Kidney (tissue), 14 donors: ENCODE results near the gene CFAP221. TPM values are rescaled to one million over a fixed set of nuclear protein-coding genes. Genes with fewer than 3 reads are reported as not detected.

Experiments
- DNase-seq, 5 donors: peaks; one replicate each; pipeline ENCODE4 v3.0.0-alpha.2; 2013 to 2020
- FAIRE-seq: peaks from 2 replicates; lab custom pipeline; 2012; peaks lifted over from hg19 to GRCh38; lab: Jason Lieb, UNC
- H3K27ac ChIP-seq, 2 donors: one replicate each; pipeline ENCODE4 v1.7.0; 2013; ENCODE audit warnings: low read depth in 2 of 2, low read length in 2 of 2, inconsistent platforms in 1 of 2
- H3K27me3 ChIP-seq: one replicate; pipeline ENCODE4 v1.7.1; 2013; ENCODE audit warnings: low read length, inconsistent platforms; ENCODE audit not compliant: control insufficient read depth, insufficient read depth
- H3K36me3 ChIP-seq, 3 donors: one replicate each; pipeline versions ENCODE4 v1.7.0 to v1.7.1; 2013; ENCODE audit warnings: low read length in 3 of 3, control low read depth in 1 of 3, inconsistent platforms in 1 of 3; ENCODE audit not compliant: insufficient read depth in 3 of 3, control insufficient read depth in 2 of 3
- H3K4me1 ChIP-seq, 3 donors: one replicate each; pipeline versions ENCODE4 v1.7.0 to v1.7.1; 2013; ENCODE audit warnings: low read length in 3 of 3, inconsistent platforms in 1 of 3, low read depth in 1 of 3; ENCODE audit not compliant: control insufficient read depth in 2 of 3, insufficient read depth in 2 of 3
- H3K4me3 ChIP-seq, 3 donors: one replicate each; pipeline versions ENCODE4 v1.7.0 to v1.8.1; 2013; ENCODE audit warnings: low read length in 3 of 3, control low read depth in 1 of 3, inconsistent platforms in 1 of 3
- H3K9ac ChIP-seq, 3 donors: one replicate each; pipeline versions ENCODE4 v1.7.0 to v1.7.1; 2013; ENCODE audit warnings: low read length in 3 of 3, control low read depth in 1 of 3, inconsistent platforms in 1 of 3
- H3K9me3 ChIP-seq, 3 donors: one replicate each; pipeline versions ENCODE4 v1.7.0 to v1.7.1; 2013; ENCODE audit warnings: low read length in 3 of 3, control low read depth in 1 of 3, inconsistent platforms in 1 of 3; ENCODE audit not compliant: control insufficient read depth in 2 of 3, insufficient read depth in 1 of 3
- intact Hi-C: fragments of 100-400 bp; cut with DNase I; formaldehyde crosslinking; loops from one replicate; pipeline ENCODE4 v1.11.1; 2022
- polyA plus RNA-seq: library from polyadenylated mRNA; stranded (reverse); fragments of 350-450 nt; fragmentation: Illumina TruSeq; extraction: RNeasy Lipid Tissue Mini Kit (QIAGEN cat#74804); gene quantifications from one replicate; pipeline ENCODE4 v1.2.3, GENCODE V29; 2014; ENCODE audit warnings: low read depth, low replicate concordance; ENCODE audit not compliant: insufficient read depth
- total RNA-seq: library from RNA; stranded (reverse); fragmentation: NEBNext Ultra II Directional; extraction: Animal tissue kit (Norgen Biotek cat#: 25700); gene quantifications from one replicate; pipeline ENCODE4 v1.2.1, GENCODE V29; 2021
- TF ChIP-seq, protein P1 (sequence below): IDR thresholded peaks from 3 replicates; pipeline ENCODE4 v1.5.1; 2012; ENCODE audit warnings: mild to moderate bottlenecking, moderate library complexity, borderline replicate concordance; ENCODE audit not compliant: insufficient read depth; ENCODE audit errors: extremely low read depth
- donor health status: control.
- donor health status: control.
- donor health status: control.
- donor health status: control.
- donor health status: control.
- donor health status: DM: yes; HTN: yes; CAD: no.
- donor health status: Normal renal cell carcinoma (clear cell type).

The CFAP221 gene
- total and polyA plus RNA-seq, 2 donors from 2014 or later: 15.9 to 58.7 TPM

DNA sequence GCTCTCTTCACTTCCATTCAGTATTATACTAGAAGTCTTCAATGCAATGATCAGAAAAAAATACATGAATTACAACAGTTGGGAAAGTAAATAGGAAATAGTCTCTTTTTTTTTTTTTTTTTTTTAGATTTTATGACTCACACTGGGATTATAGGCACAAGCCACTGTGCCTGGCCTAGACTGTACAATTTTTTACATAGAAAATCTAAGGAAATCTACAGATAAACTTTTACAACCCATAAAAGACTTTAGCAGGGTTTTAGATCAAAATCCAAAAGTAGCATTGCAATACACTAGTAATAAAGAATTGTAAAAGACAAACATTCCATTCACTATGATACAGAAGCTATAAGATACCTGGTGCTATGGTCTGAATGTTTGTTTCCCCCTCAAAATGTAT, 39.0 kb downstream of the CFAP221 start:
- no peak for FAIRE-seq

GRCh38 chr2:119584469-119584868, 40.2 kb downstream of the CFAP221 start:
- Histone ChIP-seq H3K27ac (no peak overlapping the region), H3K4me3 (no peak overlapping the region), H3K9ac (no peak overlapping the region), H3K4me1 (peaks cover 0 to 2% (median 0%) of the 10 kb centered on the region in 3 donors), H3K27me3 (no peaks in the 10 kb centered on the region), H3K9me3 (no peaks in the 10 kb centered on the region), H3K36me3 (no peaks in the 10 kb centered on the region)
- DNase-seq (no peak), FAIRE-seq (no peak)
- intact Hi-C loops: no loop called here
- TF ChIP-seq, protein P1, sequence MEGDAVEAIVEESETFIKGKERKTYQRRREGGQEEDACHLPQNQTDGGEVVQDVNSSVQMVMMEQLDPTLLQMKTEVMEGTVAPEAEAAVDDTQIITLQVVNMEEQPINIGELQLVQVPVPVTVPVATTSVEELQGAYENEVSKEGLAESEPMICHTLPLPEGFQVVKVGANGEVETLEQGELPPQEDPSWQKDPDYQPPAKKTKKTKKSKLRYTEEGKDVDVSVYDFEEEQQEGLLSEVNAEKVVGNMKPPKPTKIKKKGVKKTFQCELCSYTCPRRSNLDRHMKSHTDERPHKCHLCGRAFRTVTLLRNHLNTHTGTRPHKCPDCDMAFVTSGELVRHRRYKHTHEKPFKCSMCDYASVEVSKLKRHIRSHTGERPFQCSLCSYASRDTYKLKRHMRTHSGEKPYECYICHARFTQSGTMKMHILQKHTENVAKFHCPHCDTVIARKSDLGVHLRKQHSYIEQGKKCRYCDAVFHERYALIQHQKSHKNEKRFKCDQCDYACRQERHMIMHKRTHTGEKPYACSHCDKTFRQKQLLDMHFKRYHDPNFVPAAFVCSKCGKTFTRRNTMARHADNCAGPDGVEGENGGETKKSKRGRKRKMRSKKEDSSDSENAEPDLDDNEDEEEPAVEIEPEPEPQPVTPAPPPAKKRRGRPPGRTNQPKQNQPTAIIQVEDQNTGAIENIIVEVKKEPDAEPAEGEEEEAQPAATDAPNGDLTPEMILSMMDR: no peak

More for the DNA sequence above, 39.0 kb downstream of the CFAP221 start:
- DNase-seq: no peak
- no peak overlapping the region for H3K9ac ChIP-seq
- H3K4me1 ChIP-seq: peaks cover 0 to 2% (median 0%) of the 10 kb centered on the region in 3 donors
- no peak overlapping the region for H3K27ac ChIP-seq
- H3K9me3 ChIP-seq: no peaks in the 10 kb centered on the region
- TF ChIP-seq, protein P1: no peak
- intact Hi-C loops: no loop called here
- H3K27me3 ChIP-seq: no peaks in the 10 kb centered on the region
- no peak overlapping the region for H3K4me3 ChIP-seq
- no peaks in the 10 kb centered on the region for H3K36me3 ChIP-seq

GRCh38 chr2:119586085-119586484, 41.8 kb downstream of the CFAP221 start:
- no peak overlapping the region for H3K9ac ChIP-seq
- peaks cover 0 to 2% (median 0%) of the 10 kb centered on the region in 3 donors for H3K4me1 ChIP-seq
- no peaks in the 10 kb centered on the region for H3K27me3 ChIP-seq
- no peak overlapping the region for H3K27ac ChIP-seq
- H3K4me3 ChIP-seq: no peak overlapping the region
- intact Hi-C loops: no loop called here
- FAIRE-seq: no peak
- no peak for DNase-seq
- H3K36me3 ChIP-seq: no peaks in the 10 kb centered on the region
- TF ChIP-seq, protein P1: no peak
- H3K9me3 ChIP-seq: no peaks in the 10 kb centered on the region

- Histone ChIP-seq H3K9me3 (no peaks in the 10 kb centered on the region), H3K4me3 (no peak overlapping the region), H3K27ac (no peak overlapping the region), H3K36me3 (no peaks in the 10 kb centered on the region), H3K27me3 (no peaks in the 10 kb centered on the region), H3K9ac (no peak overlapping the region), H3K4me1 (peaks cover 0 to 2% (median 0%) of the 10 kb centered on the region in 3 donors)
- FAIRE-seq (no peak), DNase-seq (no peak)
- TF ChIP-seq, protein P1: no peak
- intact Hi-C loops: no loop called here
Observed at GRCh38 chr2:119590873-119591272, 46.6 kb downstream of the CFAP221 start.
